Measurements from ENCODE around the gene RAB10. TPM values are rescaled to one million over a fixed set of nuclear protein-coding genes. Genes with fewer than 3 reads are reported as not detected.

Gene RAB10
- total and polyA plus RNA-seq, 9 of the 15 experiments (the other 6 are each of a cell fraction or from before 2014, with no cell fraction given), result 25.1 to 214 (median 157) TPM

GRCh38 chr2:26061539-26061938, 27.7 kb downstream of the RAB10 start (continued):
- TF ChIP-seq MBD1 (CRISPR knock-in tag; IDR thresholded peaks at IDR 0.05) (no peak), ETV5 (CRISPR knock-in tag; IDR thresholded peaks at IDR 0.05; ENCODE audit: low read depth) (no peak), STAT5A (IDR thresholded peaks at IDR 0.05; ENCODE audit: borderline replicate concordance, low read length) (no peak), FOXM1 (IDR thresholded peaks at IDR 0.05; ENCODE audit: low read depth) (no peak), FOXM1 (CRISPR knock-in tag; IDR thresholded peaks at IDR 0.05; ENCODE audit: low read depth) (no peak), PREB (CRISPR knock-in tag; IDR thresholded peaks at IDR 0.05) (no peak), SREBF2 (CRISPR knock-in tag; IDR thresholded peaks at IDR 0.05) (no peak), NCOA1 (IDR thresholded peaks at IDR 0.05; ENCODE audit: low read depth) (no peak), NFE2 (IDR thresholded peaks at IDR 0.05; ENCODE audit: low read depth) (peak; percentile 27; the same call in 1 of the 2 replicates), SNIP1 (IDR thresholded peaks at IDR 0.05; ENCODE audit: low read depth) (no peak), ERF (CRISPR knock-in tag; IDR thresholded peaks at IDR 0.05) (no peak), PRMT5 (CRISPR knock-in tag; IDR thresholded peaks at IDR 0.05) (no peak), ATF3 (IDR thresholded peaks at IDR 0.05) (peak; percentile 85), ATF3 (CRISPR knock-in tag; conservative IDR thresholded peaks at IDR 0.05) (no peak), TARDBP (IDR thresholded peaks at IDR 0.05) (no peak), KLF13 (tag; IDR thresholded peaks at IDR 0.05; ENCODE audit: borderline replicate concordance, low read depth) (no peak), ELK1 (CRISPR knock-in tag; IDR thresholded peaks at IDR 0.05) (no peak), NR2F6 (CRISPR knock-in tag; IDR thresholded peaks at IDR 0.05) (no peak), RFX5 (IDR thresholded peaks at IDR 0.05; ENCODE audit: low read depth, low read length) (no peak), ARNT (IDR thresholded peaks at IDR 0.05) (no peak), MXI1 (IDR thresholded peaks at IDR 0.05; ENCODE audit: low read depth, low read length) (no peak), MECOM (CRISPR knock-in tag; IDR thresholded peaks at IDR 0.05) (no peak), ZNF253 (CRISPR knock-in tag; conservative IDR thresholded peaks at IDR 0.05) (no peak), CHAMP1 (IDR thresholded peaks at IDR 0.05) (0 out of 2 replicates have a peak, but pooled peaks have one; percentile 42), FOSL1 (tag; conservative IDR thresholded peaks at IDR 0.05) (peak; percentile 75), ZNF24 (IDR thresholded peaks at IDR 0.05) (no peak)
